BJ (cell line): ENCODE measurements around the gene KRT86. TPM values are rescaled to one million over a fixed set of nuclear protein-coding genes. Genes with fewer than 3 reads are reported as not detected.

Experiments used
- CTCF ChIA-PET: fragments of 350-600 bp; formaldehyde crosslinking; extraction: SDS; loops from one replicate; lab custom pipeline; 2021; ENCODE audit warnings: antibody characterized with exemption, inconsistent platforms; lab: Yijun Ruan, JAX
- POLR2A ChIA-PET: fragments of 300-600 bp; sonication (Branson Sonifier 250); formaldehyde crosslinking; extraction: SDS; loops from one replicate; lab custom pipeline; 2021; ENCODE audit warnings: antibody characterized with exemption; lab: Charles Lee
- DNase-seq: peaks from one replicate; pipeline ENCODE4 v3.0.0-alpha.2; 2011; ENCODE audit warnings: low read depth
- H3K27me3 ChIP-seq: 2 replicates; pipeline ENCODE4 v1.6.0; 2011; ENCODE audit warnings: low read length; ENCODE audit not compliant: control insufficient read depth, insufficient read depth
- H3K36me3 ChIP-seq: 2 replicates; pipeline ENCODE4 v1.5.1; 2011; ENCODE audit warnings: low read length; ENCODE audit not compliant: control insufficient read depth, insufficient read depth
- H3K4me3 ChIP-seq: 2 replicates; pipeline ENCODE4 v1.5.1; 2011; ENCODE audit warnings: low read depth, mild to moderate bottlenecking, control low read depth, low read length
- CTCF ChIP-seq: IDR thresholded peaks from 2 replicates; pipeline ENCODE4 v1.5.1; 2011; ENCODE audit warnings: low read depth, mild to moderate bottlenecking, control low read depth, inconsistent platforms, low read length, moderate library complexity; ENCODE audit not compliant: insufficient read depth
- polyA plus RNA-seq: library from polyadenylated mRNA; depleted of rRNA; stranded (reverse); fragments of >200 nt; gene quantifications from 2 replicates; pipeline ENCODE4 v1.2.3, GENCODE V29; 2011

KRT86 gene
- polyA plus RNA-seq, 1 experiment: 2.5 TPM

- CTCF ChIA-PET: interaction anchor here (1.2 to 2.6 kb wide), 4 partner anchors 16 to 98 kb away, joined by 3 to 14 read pairs (median 6); no protein-coding TSS in a partner anchor
- Histone ChIP-seq H3K36me3 (no peaks in the 10 kb centered on the region), H3K4me3 (no peak overlapping the region), H3K27me3 (no peaks in the 10 kb centered on the region)
- no peak for DNase-seq
- no peak for TF ChIP-seq CTCF
- POLR2A ChIA-PET: no interaction called here
These were observed 45.5 kb upstream of the KRT86 start for GRCh38 chr12:52228931-52229330.

GRCh38 chr12:52229836-52230343, 44.6 kb upstream of the KRT86 start:
- no peak for DNase-seq
- TF ChIP-seq CTCF: no peak
- ChIA-PET POLR2A (interaction anchor here (1.1 kb wide), 1 partner anchor 51 kb away, joined by 3 read pairs; no protein-coding TSS in a partner anchor), CTCF (interaction anchor here (0.8 to 2.6 kb wide), 6 partner anchors 15 to 97 kb away, joined by 3 to 14 read pairs (median 6); no protein-coding TSS in a partner anchor)
- Histone ChIP-seq H3K36me3 (no peaks in the 10 kb centered on the region), H3K4me3 (no peak overlapping the region), H3K27me3 (no peaks in the 10 kb centered on the region)

- Histone ChIP-seq H3K27me3 (no peaks in the 10 kb centered on the region), H3K4me3 (no peak overlapping the region), H3K36me3 (no peaks in the 10 kb centered on the region)
- CTCF ChIA-PET: interaction anchor here (1.4 to 2.6 kb wide), 3 partner anchors 18 to 96 kb away, joined by 5 to 14 read pairs (median 7); no protein-coding TSS in a partner anchor
- POLR2A ChIA-PET: interaction anchor here (1.1 kb wide), 1 partner anchor 50 kb away, joined by 3 read pairs; no protein-coding TSS in a partner anchor
- no peak for TF ChIP-seq CTCF
- peak; percentile 80 for DNase-seq
These were observed 43.8 kb upstream of the KRT86 start for GRCh38 chr12:52230364-52231281.

GRCh38 chr12:52231305-52232202, 42.9 kb upstream of the KRT86 start:
- Histone ChIP-seq H3K36me3 (no peaks in the 10 kb centered on the region), H3K27me3 (no peaks in the 10 kb centered on the region), H3K4me3 (no peak overlapping the region)
- POLR2A ChIA-PET: no interaction called here
- TF ChIP-seq CTCF: no peak
- CTCF ChIA-PET: interaction anchor here (0.8 to 2.1 kb wide), 5 partner anchors 10 to 46 kb away, joined by 3 to 8 read pairs (median 3); no protein-coding TSS in a partner anchor
- DNase-seq: no peak
